CD4-positive, CD25-positive, alpha-beta regulatory T cell (primary cell): ENCODE data around the gene AMZ1. TPM values are rescaled to one million over a fixed set of nuclear protein-coding genes. Genes with fewer than 3 reads are reported as not detected.

Experiments
- ATAC-seq, 2 donors: fragments of 150-1000 bp; cut with Tn5 transposase; one replicate each; pipeline ENCODE4 v1.10.0; 2021; ENCODE audit warnings: low read depth in 2 of 2, moderate number of reproducible peaks in 2 of 2, moderate library complexity in 1 of 2
- DNase-seq, 3 donors: peaks; one replicate each; pipeline versions ENCODE4 v3.0.0 to v3.0.0-alpha.2; 2012 to 2022; ENCODE audit warnings: mixed read lengths in 1 of 3
- H3K27ac ChIP-seq: one replicate; pipeline ENCODE4 v1.7.0; 2013; ENCODE audit warnings: mild to moderate bottlenecking, low read length; ENCODE audit not compliant: insufficient read depth, poor library complexity, severe bottlenecking
- H3K27me3 ChIP-seq: one replicate; pipeline ENCODE4 v1.7.0; 2013; ENCODE audit warnings: low read length; ENCODE audit not compliant: control insufficient read depth, insufficient read depth
- H3K36me3 ChIP-seq: one replicate; pipeline ENCODE4 v1.7.0; 2013; ENCODE audit warnings: mild to moderate bottlenecking, low read length, moderate library complexity; ENCODE audit not compliant: control insufficient read depth, insufficient read depth
- H3K4me1 ChIP-seq: 2 replicates; pipeline ENCODE4 v1.7.0; 2013; ENCODE audit warnings: mild to moderate bottlenecking, low read length; ENCODE audit not compliant: insufficient read depth, control insufficient read depth, poor library complexity, severe bottlenecking
- H3K4me3 ChIP-seq: one replicate; pipeline ENCODE4 v1.7.0; 2013; ENCODE audit warnings: low read depth, mild to moderate bottlenecking, low read length, moderate library complexity
- H3K9me3 ChIP-seq, 2 experiments: 1 replicate in 1 of 2; 2 replicates in 1 of 2; pipeline ENCODE4 v1.7.0; 2013; ENCODE audit warnings: low read length in 2 of 2, mild to moderate bottlenecking in 1 of 2, moderate library complexity in 1 of 2; ENCODE audit not compliant: control insufficient read depth in 2 of 2
- H3K27ac Mint-ChIP-seq, 3 donors: one replicate each; pipeline ENCODE4 v1.8.0; 2020 to 2022; ENCODE audit warnings: mild to moderate bottlenecking in 3 of 3, mixed read lengths in 3 of 3, moderate library complexity in 2 of 3
- H3K27me3 Mint-ChIP-seq: one replicate; pipeline ENCODE4 v1.8.0; 2022; ENCODE audit warnings: mild to moderate bottlenecking, mixed read lengths
- H3K36me3 Mint-ChIP-seq: one replicate; pipeline ENCODE4 v1.8.0; 2020; ENCODE audit warnings: mixed read lengths
- H3K4me1 Mint-ChIP-seq, 4 donors: one replicate each; pipeline ENCODE4 v1.8.0; 2020 to 2022; ENCODE audit warnings: mixed read lengths in 4 of 4, mild to moderate bottlenecking in 1 of 4
- H3K4me3 Mint-ChIP-seq, 4 donors: one replicate each; pipeline ENCODE4 v1.8.0; 2020 to 2022; ENCODE audit warnings: mild to moderate bottlenecking in 4 of 4, mixed read lengths in 4 of 4, moderate library complexity in 3 of 4
- H3K9me3 Mint-ChIP-seq, 7 donors: one replicate each; pipeline ENCODE4 v1.8.0; 2020 to 2022; ENCODE audit warnings: mixed read lengths in 7 of 7, mild to moderate bottlenecking in 3 of 7, moderate library complexity in 2 of 7
- polyA plus RNA-seq, 4 donors: library from polyadenylated mRNA; unstranded; fragments of 300-500 nt; fragmentation: Illumina TruSeq; gene quantifications; one replicate each; pipeline ENCODE4 v1.2.3, GENCODE V29; 2021
- total RNA-seq: library from RNA; stranded (reverse); gene quantifications from one replicate; pipeline ENCODE4 v1.2.3, GENCODE V29; 2022

The AMZ1 gene
- total and polyA plus RNA-seq, 5 donors from 2014 or later = 0.43 to 1.8 (median 0.64) TPM

GRCh38 chr7:2710286-2710655, 22.3 kb downstream of the AMZ1 start:
- H3K36me3 Mint-ChIP-seq = peaks cover 7% of the 10 kb centered on the region
- DNase-seq = peak; percentile 69 to 80 (median 72)
- no peaks in the 10 kb centered on the region for H3K27me3 ChIP-seq
- H3K4me3 ChIP-seq = peak overlapping the region; percentile 61
- peak; percentile 61 to 64 for ATAC-seq
- no peaks in the 10 kb centered on the region for H3K36me3 ChIP-seq
- no peaks in the 10 kb centered on the region for H3K27me3 Mint-ChIP-seq
- H3K4me1 ChIP-seq = peaks cover 44% of the 10 kb centered on the region
- no peaks in the 10 kb centered on the region for H3K9me3 Mint-ChIP-seq
- peaks cover 8 to 57% (median 19%) of the 10 kb centered on the region in 4 donors for H3K4me1 Mint-ChIP-seq
- H3K9me3 ChIP-seq = no peaks in the 10 kb centered on the region
- H3K27ac Mint-ChIP-seq = peak overlapping the region; percentile 97 to 99 (median 97)
- H3K4me3 Mint-ChIP-seq = peak overlapping the region; percentile 75 to 94 (median 88)
- peak overlapping the region; percentile 88 for H3K27ac ChIP-seq

GRCh38 chr7:2710901-2711551, 23.0 kb downstream of the AMZ1 start:
- peaks cover 52% of the 10 kb centered on the region for H3K4me1 ChIP-seq

GRCh38 chr7:2711895-2712675, 24.1 kb downstream of the AMZ1 start:
- H3K4me1 Mint-ChIP-seq = peaks cover 15 to 75% (median 33%) of the 10 kb centered on the region in 4 donors
- no peak overlapping the region for H3K4me3 Mint-ChIP-seq
- H3K27me3 ChIP-seq = no peaks in the 10 kb centered on the region
- no peaks in the 10 kb centered on the region for H3K36me3 ChIP-seq
- peak overlapping the region; percentile 88 for H3K27ac ChIP-seq
- no peaks in the 10 kb centered on the region for H3K9me3 ChIP-seq
- DNase-seq (no peak), ATAC-seq (no peak)
- H3K4me1 ChIP-seq = peaks cover 62% of the 10 kb centered on the region
- H3K4me3 ChIP-seq = no peak overlapping the region
- peak overlapping the region in 2 of 3 donors; percentile 55 to 97 for H3K27ac Mint-ChIP-seq
- H3K27me3 Mint-ChIP-seq = no peaks in the 10 kb centered on the region
- no peaks in the 10 kb centered on the region for H3K9me3 Mint-ChIP-seq
- peaks cover 10% of the 10 kb centered on the region for H3K36me3 Mint-ChIP-seq

More at GRCh38 chr7:2710901-2711551, 23.0 kb downstream of the AMZ1 start:
- no peaks in the 10 kb centered on the region for H3K9me3 Mint-ChIP-seq
- peaks cover 10% of the 10 kb centered on the region for H3K36me3 Mint-ChIP-seq
- H3K4me3 ChIP-seq = peak overlapping the region; percentile 61
- peak overlapping the region; percentile 97 to 99 (median 97) for H3K27ac Mint-ChIP-seq
- H3K4me3 Mint-ChIP-seq = peak overlapping the region; percentile 75 to 94 (median 88)
- ATAC-seq (peak; percentile 41), DNase-seq (peak; percentile 23 to 90 (median 66))
- no peaks in the 10 kb centered on the region for H3K9me3 ChIP-seq
- H3K27ac ChIP-seq = peak overlapping the region; percentile 88
- no peaks in the 10 kb centered on the region for H3K27me3 ChIP-seq
- peaks cover 11 to 65% (median 24%) of the 10 kb centered on the region in 4 donors for H3K4me1 Mint-ChIP-seq
- H3K36me3 ChIP-seq = no peaks in the 10 kb centered on the region
- H3K27me3 Mint-ChIP-seq = no peaks in the 10 kb centered on the region

GRCh38 chr7:2713370-2713769, 25.4 kb downstream of the AMZ1 start:
- peak overlapping the region; percentile 66 to 95 (median 93) for H3K27ac Mint-ChIP-seq

GRCh38 chr7:2713978-2714377, 26.0 kb downstream of the AMZ1 start:
- Histone ChIP-seq H3K36me3 (no peaks in the 10 kb centered on the region), H3K9me3 (no peaks in the 10 kb centered on the region), H3K27me3 (no peaks in the 10 kb centered on the region), H3K27ac (no peak overlapping the region), H3K4me1 (peaks cover 74% of the 10 kb centered on the region), H3K4me3 (no peak overlapping the region)
- Mint-ChIP-seq H3K27ac (peak overlapping the region; percentile 85 to 95 (median 93)), H3K36me3 (peaks cover 10% of the 10 kb centered on the region), H3K27me3 (no peaks in the 10 kb centered on the region), H3K4me3 (peak overlapping the region in 1 of 4 donors; percentile 32), H3K4me1 (peaks cover 22 to 86% (median 43%) of the 10 kb centered on the region in 4 donors), H3K9me3 (no peaks in the 10 kb centered on the region)
- no peak for ATAC-seq
- DNase-seq = no peak

More at GRCh38 chr7:2713370-2713769, 25.4 kb downstream of the AMZ1 start:
- no peaks in the 10 kb centered on the region for H3K9me3 ChIP-seq
- Mint-ChIP-seq H3K4me1 (peaks cover 22 to 84% (median 40%) of the 10 kb centered on the region in 4 donors), H3K27me3 (no peaks in the 10 kb centered on the region), H3K9me3 (no peaks in the 10 kb centered on the region), H3K36me3 (peaks cover 10% of the 10 kb centered on the region), H3K4me3 (peak overlapping the region in 1 of 4 donors; percentile 32)
- no peak for DNase-seq
- H3K27ac ChIP-seq = no peak overlapping the region
- no peaks in the 10 kb centered on the region for H3K36me3 ChIP-seq
- peaks cover 74% of the 10 kb centered on the region for H3K4me1 ChIP-seq
- ATAC-seq = no peak
- no peaks in the 10 kb centered on the region for H3K27me3 ChIP-seq
- no peak overlapping the region for H3K4me3 ChIP-seq

GRCh38 chr7:2714636-2715035, 26.6 kb downstream of the AMZ1 start:
- H3K4me1 ChIP-seq = peaks cover 72% of the 10 kb centered on the region
- H3K4me3 ChIP-seq = no peak overlapping the region
- peak overlapping the region in 2 of 4 donors; percentile 56 to 60 for H3K4me3 Mint-ChIP-seq
- no peaks in the 10 kb centered on the region for H3K9me3 ChIP-seq
- peaks cover 10% of the 10 kb centered on the region for H3K36me3 Mint-ChIP-seq
- no peak overlapping the region for H3K27ac ChIP-seq
- peak overlapping the region; percentile 86 to 95 (median 93) for H3K27ac Mint-ChIP-seq
- no peaks in the 10 kb centered on the region for H3K36me3 ChIP-seq
- peaks cover 22 to 88% (median 43%) of the 10 kb centered on the region in 4 donors for H3K4me1 Mint-ChIP-seq
- H3K27me3 ChIP-seq = no peaks in the 10 kb centered on the region
- no peaks in the 10 kb centered on the region for H3K27me3 Mint-ChIP-seq
- DNase-seq (no peak), ATAC-seq (no peak)
- H3K9me3 Mint-ChIP-seq = no peaks in the 10 kb centered on the region

- H3K36me3 ChIP-seq = no peaks in the 10 kb centered on the region
- Mint-ChIP-seq H3K27ac (peak overlapping the region; percentile 86 to 95 (median 93)), H3K36me3 (peaks cover 10% of the 10 kb centered on the region), H3K4me1 (peaks cover 16 to 84% (median 35%) of the 10 kb centered on the region in 4 donors), H3K9me3 (no peaks in the 10 kb centered on the region), H3K4me3 (peak overlapping the region; percentile 55 to 73 (median 65)), H3K27me3 (no peaks in the 10 kb centered on the region)
- DNase-seq (peak; percentile 43 to 78 (median 67)), ATAC-seq (peak; percentile 63)
- H3K9me3 ChIP-seq = no peaks in the 10 kb centered on the region
- peak overlapping the region; percentile 41 for H3K4me3 ChIP-seq
- peak overlapping the region; percentile 64 for H3K27ac ChIP-seq
- H3K27me3 ChIP-seq = no peaks in the 10 kb centered on the region
- H3K4me1 ChIP-seq = peaks cover 67% of the 10 kb centered on the region
Measured at GRCh38 chr7:2715341-2716231, 27.6 kb downstream of the AMZ1 start.
